HepG2 (cell line): Measurements from ENCODE around the gene USP36. TPM values are rescaled to one million over a fixed set of nuclear protein-coding genes. Genes with fewer than 3 reads are reported as not detected.

Source experiments
- ATAC-seq: fragments of 200-7000 bp; cut with Tn5 transposase; 3 replicates; pipeline ENCODE4 v1.9.1; 2020; ENCODE audit warnings: mild to moderate bottlenecking, moderate library complexity
- BruUV-seq: library from RNA; stranded (reverse); fragments of 400-500 nt; replicated peaks from 2 replicates; lab custom pipeline; 2021; lab: Mats Ljungman, UMichigan
- CTCF ChIA-PET: fragments of 300-600 bp; formaldehyde crosslinking; extraction: SDS; loops from one replicate; lab custom pipeline; 2021; ENCODE audit warnings: low total read pairs, inconsistent platforms, low intra/inter-chr PET ratio; lab: Yijun Ruan, JAX
- POLR2A ChIA-PET: fragments of 350-600 bp; sonication (Branson Sonifier 250); formaldehyde crosslinking; loops from one replicate; lab custom pipeline; 2020; ENCODE audit warnings: antibody characterized with exemption, inconsistent platforms; lab: Yijun Ruan, JAX
- DNase-seq: peaks from one replicate; pipeline ENCODE4 v3.0.0-alpha.2; 2015; ENCODE audit warnings: low spot score
- FAIRE-seq: peaks from 3 replicates; lab custom pipeline; 2011; peaks lifted over from hg19 to GRCh38; lab: Jason Lieb, UNC
- H2AFZ ChIP-seq: one replicate; pipeline ENCODE4 v1.6.1; 2011; ENCODE audit warnings: low read length, inconsistent platforms
- H3K27ac ChIP-seq: fragments of 300-600 bp; 3 replicates; pipeline ENCODE4 v1.8.0; 2011; ENCODE audit warnings: mixed run types, mild to moderate bottlenecking, mixed read lengths, low read length, inconsistent platforms; ENCODE audit not compliant: insufficient read depth; ENCODE audit errors: extremely low read length
- H3K27me3 ChIP-seq, 2 experiments: fragments of 200-600 bp in 1 of 2; 2 replicates in 1 of 2; 3 replicates in 1 of 2; pipeline versions ENCODE4 v1.6.0 to v1.8.0; 2011; ENCODE audit warnings: low read length in 2 of 2, mild to moderate bottlenecking in 2 of 2, moderate library complexity in 2 of 2, inconsistent platforms in 1 of 2; ENCODE audit not compliant: insufficient read depth in 2 of 2, control insufficient read depth in 1 of 2
- H3K36me3 ChIP-seq, 2 experiments: fragments of 200-600 bp in 1 of 2; replicated peaks in 1 of 2; 2 replicates in 1 of 2; 3 replicates in 1 of 2; pipeline versions ENCODE4 v1.5.1 to v1.8.0; 2011; ENCODE audit warnings: low read length in 2 of 2, inconsistent platforms in 1 of 2; ENCODE audit not compliant: insufficient read depth in 2 of 2, control insufficient read depth in 1 of 2
- H3K4me1 ChIP-seq: 2 replicates; pipeline ENCODE4 v1.5.1; 2012; ENCODE audit warnings: low read length, inconsistent platforms; ENCODE audit not compliant: insufficient read depth
- H3K4me2 ChIP-seq: 2 replicates; pipeline ENCODE4 v1.6.0; 2011; ENCODE audit warnings: low read depth, low read length, inconsistent platforms
- H3K4me3 ChIP-seq, 3 experiments: fragments of 200-600 bp in 1 of 3; sonication (generic), shearing (Covaris generic) in 1 of 3; replicated peaks in 1 of 3; 2 replicates each; pipeline ENCODE4 v1.5.1; 2011 to 2016; ENCODE audit warnings: low read length in 3 of 3, inconsistent platforms in 2 of 3, low read depth in 2 of 3, mild to moderate bottlenecking in 2 of 3, control low read depth in 1 of 3, mixed read lengths in 1 of 3; ENCODE audit not compliant: insufficient read depth in 1 of 3
- H3K79me2 ChIP-seq: one replicate; pipeline ENCODE4 v1.6.1; 2011; ENCODE audit warnings: low read length, inconsistent platforms; ENCODE audit not compliant: insufficient read depth
- H3K9ac ChIP-seq: 2 replicates; pipeline ENCODE4 v1.6.0; 2011; ENCODE audit warnings: mild to moderate bottlenecking, low read depth, low read length, inconsistent platforms; ENCODE audit not compliant: insufficient read depth
- H3K9me3 ChIP-seq: 2 replicates; pipeline ENCODE4 v1.5.1; 2012; ENCODE audit warnings: mild to moderate bottlenecking, low read length
- H4K20me1 ChIP-seq: 2 replicates; pipeline ENCODE4 v1.6.0; 2011; ENCODE audit warnings: inconsistent platforms, mild to moderate bottlenecking, low read length, moderate library complexity; ENCODE audit not compliant: insufficient read depth
- PAF1 ChIP-seq: IDR thresholded peaks from 2 replicates; pipeline ENCODE4 v1.6.1; 2016; ENCODE audit warnings: missing genetic modification reagents, missing compliant biosample characterization
- XRCC5 ChIP-seq: fragments of 200-400 bp; formaldehyde crosslinking; optimal IDR thresholded peaks from 2 replicates; pipeline ENCODE3; 2017; ENCODE audit warnings: mild to moderate bottlenecking, low read length
- ZFP62 ChIP-seq: sonication (generic); formaldehyde crosslinking; IDR thresholded peaks from 2 replicates; pipeline ENCODE4 v1.4.0; 2020; ENCODE audit warnings: missing genetic modification reagents
- ZNF660 ChIP-seq: sonication (generic); formaldehyde crosslinking; IDR thresholded peaks from 2 replicates; pipeline ENCODE4 v1.5.1; 2020; ENCODE audit warnings: mild to moderate bottlenecking, low read depth, missing genetic modification reagents, borderline replicate concordance
- ZNF772 ChIP-seq: sonication (generic); formaldehyde crosslinking; IDR thresholded peaks from 2 replicates; pipeline ENCODE4 v1.5.0; 2020; ENCODE audit warnings: mild to moderate bottlenecking, missing genetic modification reagents
- ZNF777 ChIP-seq: sonication (generic); formaldehyde crosslinking; IDR thresholded peaks from 2 replicates; pipeline ENCODE4 v1.4.0; 2020; ENCODE audit warnings: missing genetic modification reagents
- WGBS: methylation state at CpG from one replicate; pipeline ENCODE4 v1.1.6; 2017; ENCODE audit warnings: low lambda C conversion rate; 5-methylcytosine and 5-hydroxymethylcytosine counted together
- in situ Hi-C: cut with HindIII; loops from 2 replicates; pipeline ENCODE4 v1.10.0; 2017; ENCODE audit warnings: low pct_unique_long_range_greater_than_20kb; ENCODE audit not compliant: extremely low pct_ligation_motif_present
- intact Hi-C: fragments of 100-400 bp; cut with micrococcal nuclease; formaldehyde crosslinking; loops from one replicate; pipeline ENCODE4 v1.10.0; 2022; ENCODE audit not compliant: unreplicated experiment
- polyA plus RNA-seq, 8 experiments: library from polyadenylated mRNA; depleted of rRNA in 3 of 8; stranded (reverse) in 7 of 8; unstranded in 1 of 8; fragments of >200 nt; fragmentation: Illumina TruSeq in 4 of 8; extraction: Trizol in 4 of 8; gene quantifications; 2 replicates each; pipeline versions ENCODE4 v1.2.1 to v1.2.3, GENCODE V29; 2011 to 2016; ENCODE audit warnings: low read depth in 4 of 8, missing spikeins in 1 of 8, mixed read lengths in 1 of 8; ENCODE audit not compliant: insufficient read depth in 1 of 8
- total RNA-seq, 5 experiments: library from RNA; depleted of rRNA; stranded (reverse); fragments of >200 nt; fragmentation: Illumina TruSeq; extraction: Trizol; gene quantifications; 2 replicates each; pipeline ENCODE4 v1.2.3, GENCODE V29; 2016; ENCODE audit warnings: low read depth in 1 of 5
- TF ChIP-seq, protein P1 (sequence below): IDR thresholded peaks from 2 replicates; pipeline ENCODE4 v1.6.1; 2016; ENCODE audit warnings: low read depth, missing genetic modification reagents, missing compliant biosample characterization

Gene USP36
- total and polyA plus RNA-seq, 2 of the 13 experiments (the other 11 are each of a cell fraction or from before 2014, with no cell fraction given) = 29.6 to 45.9 TPM

DNA sequence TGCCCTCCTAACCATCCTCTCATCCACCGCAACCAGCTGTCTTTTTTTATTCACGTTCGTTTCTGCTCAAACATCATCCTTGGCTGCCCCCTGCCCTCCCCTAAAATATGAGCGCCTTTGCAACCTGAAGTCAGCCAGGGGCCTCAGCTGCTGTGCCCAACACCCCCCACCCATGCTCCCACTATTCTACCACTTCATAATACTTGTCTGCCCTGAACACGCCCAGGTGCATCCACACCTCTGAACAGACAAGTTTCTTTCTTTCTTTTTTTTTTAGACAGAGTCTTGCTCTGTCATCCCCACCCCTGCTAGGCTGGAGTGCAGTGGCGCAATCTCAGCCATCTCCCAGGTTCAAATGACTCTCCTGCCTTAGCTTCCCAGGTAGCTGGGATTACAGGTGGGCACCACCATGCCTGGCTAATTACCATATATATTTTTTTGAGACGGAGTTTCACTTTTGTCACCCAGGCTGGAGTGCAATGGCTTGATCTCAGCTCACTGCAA, 35.5 kb upstream of the USP36 start:
- POLR2A ChIA-PET = interaction anchor here (1.0 to 1.7 kb wide), 2 partner anchors 11 to 104 kb away, joined by 3 read pairs; partner anchors contain the start of gene LGALS3BP
- H3K4me1 ChIP-seq = no peaks in the 10 kb centered on the region
- no peaks in the 10 kb centered on the region for H3K9me3 ChIP-seq
- H2AFZ ChIP-seq = no peak overlapping the region
- ATAC-seq = no peak
- in situ Hi-C loops = no loop called here
- 94% methylated on average over 7 of the region's 7 CpGs for WGBS
- H3K79me2 ChIP-seq = no peaks in the 10 kb centered on the region
- no peaks in the 10 kb centered on the region for H3K27me3 ChIP-seq
- no peak for FAIRE-seq
- no peak overlapping the region for H3K4me2 ChIP-seq
- no peak overlapping the region for H3K9ac ChIP-seq
- intact Hi-C loops = no loop called here
- BruUV-seq = no TSS peak
- no peak for DNase-seq
- CTCF ChIA-PET = no interaction called here
- H4K20me1 ChIP-seq = no peaks in the 10 kb centered on the region
- H3K27ac ChIP-seq = no peak overlapping the region
- H3K36me3 ChIP-seq = 0 out of 5 replicates have a peak, but pooled peaks cover 2 to 8% of the 10 kb centered on the region in 2 experiments
- H3K4me3 ChIP-seq = no peak overlapping the region
- TF ChIP-seq ZNF777 = no peak
- no peak for TF ChIP-seq PAF1
- TF ChIP-seq XRCC5 = no peak
- TF ChIP-seq ZNF660 = no peak
- no peak for TF ChIP-seq ZNF772 (CRISPR knock-in tag)
- no peak for TF ChIP-seq ZFP62

DNA sequence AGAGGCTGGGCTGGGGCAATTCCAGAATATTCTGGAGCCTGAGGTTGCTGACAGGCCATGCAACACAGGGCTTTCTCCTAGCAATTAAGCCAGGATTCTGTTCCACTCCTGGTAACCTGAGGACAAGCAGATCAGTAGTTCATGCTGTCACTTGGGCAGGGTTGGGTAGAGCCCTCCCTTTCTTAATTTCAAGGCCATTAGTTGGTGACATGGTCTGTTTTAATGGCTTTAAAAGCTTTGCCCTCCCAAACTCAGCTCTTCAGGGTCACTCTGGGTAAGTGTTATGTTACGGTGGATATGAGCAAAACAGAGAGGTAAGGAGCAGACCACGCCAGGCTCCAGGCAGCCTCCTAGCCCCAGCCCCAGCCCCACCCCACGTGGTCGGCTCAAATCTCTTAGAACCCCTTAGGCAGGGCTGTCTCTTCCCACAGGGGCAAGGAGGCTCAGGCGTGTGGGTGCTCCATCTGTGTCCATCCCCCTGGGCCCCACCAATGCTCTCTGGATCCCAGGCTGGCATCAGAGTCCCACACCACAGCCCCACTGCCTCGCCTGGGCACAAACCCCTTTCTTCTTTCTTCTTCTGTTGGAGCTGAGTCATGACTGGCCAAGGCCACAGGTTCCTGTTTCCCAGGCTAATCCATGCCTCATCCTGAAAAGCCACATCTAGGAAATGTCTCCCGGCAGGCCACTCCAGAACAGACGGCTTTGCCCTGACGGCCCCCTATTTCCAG, 34.9 kb upstream of the USP36 start:
- Histone ChIP-seq H3K27me3 (no peaks in the 10 kb centered on the region), H2AFZ (no peak overlapping the region), H3K4me3 (no peak overlapping the region), H3K4me2 (no peak overlapping the region), H3K79me2 (no peaks in the 10 kb centered on the region), H3K4me1 (no peaks in the 10 kb centered on the region), H3K36me3 (0 out of 5 replicates have a peak, but pooled peaks cover 2 to 13% of the 10 kb centered on the region in 2 experiments), H3K9ac (no peak overlapping the region), H4K20me1 (no peaks in the 10 kb centered on the region), H3K27ac (no peak overlapping the region), H3K9me3 (no peaks in the 10 kb centered on the region)
- BruUV-seq = no TSS peak
- FAIRE-seq (no peak), ATAC-seq (no peak), DNase-seq (no peak)
- in situ Hi-C loops (no loop called here), intact Hi-C loops (no loop called here)
- POLR2A ChIA-PET = interaction anchor here (1.0 to 1.7 kb wide), 2 partner anchors 10 to 105 kb away, joined by 3 read pairs; partner anchors contain the start of gene LGALS3BP
- TF ChIP-seq, protein P1, sequence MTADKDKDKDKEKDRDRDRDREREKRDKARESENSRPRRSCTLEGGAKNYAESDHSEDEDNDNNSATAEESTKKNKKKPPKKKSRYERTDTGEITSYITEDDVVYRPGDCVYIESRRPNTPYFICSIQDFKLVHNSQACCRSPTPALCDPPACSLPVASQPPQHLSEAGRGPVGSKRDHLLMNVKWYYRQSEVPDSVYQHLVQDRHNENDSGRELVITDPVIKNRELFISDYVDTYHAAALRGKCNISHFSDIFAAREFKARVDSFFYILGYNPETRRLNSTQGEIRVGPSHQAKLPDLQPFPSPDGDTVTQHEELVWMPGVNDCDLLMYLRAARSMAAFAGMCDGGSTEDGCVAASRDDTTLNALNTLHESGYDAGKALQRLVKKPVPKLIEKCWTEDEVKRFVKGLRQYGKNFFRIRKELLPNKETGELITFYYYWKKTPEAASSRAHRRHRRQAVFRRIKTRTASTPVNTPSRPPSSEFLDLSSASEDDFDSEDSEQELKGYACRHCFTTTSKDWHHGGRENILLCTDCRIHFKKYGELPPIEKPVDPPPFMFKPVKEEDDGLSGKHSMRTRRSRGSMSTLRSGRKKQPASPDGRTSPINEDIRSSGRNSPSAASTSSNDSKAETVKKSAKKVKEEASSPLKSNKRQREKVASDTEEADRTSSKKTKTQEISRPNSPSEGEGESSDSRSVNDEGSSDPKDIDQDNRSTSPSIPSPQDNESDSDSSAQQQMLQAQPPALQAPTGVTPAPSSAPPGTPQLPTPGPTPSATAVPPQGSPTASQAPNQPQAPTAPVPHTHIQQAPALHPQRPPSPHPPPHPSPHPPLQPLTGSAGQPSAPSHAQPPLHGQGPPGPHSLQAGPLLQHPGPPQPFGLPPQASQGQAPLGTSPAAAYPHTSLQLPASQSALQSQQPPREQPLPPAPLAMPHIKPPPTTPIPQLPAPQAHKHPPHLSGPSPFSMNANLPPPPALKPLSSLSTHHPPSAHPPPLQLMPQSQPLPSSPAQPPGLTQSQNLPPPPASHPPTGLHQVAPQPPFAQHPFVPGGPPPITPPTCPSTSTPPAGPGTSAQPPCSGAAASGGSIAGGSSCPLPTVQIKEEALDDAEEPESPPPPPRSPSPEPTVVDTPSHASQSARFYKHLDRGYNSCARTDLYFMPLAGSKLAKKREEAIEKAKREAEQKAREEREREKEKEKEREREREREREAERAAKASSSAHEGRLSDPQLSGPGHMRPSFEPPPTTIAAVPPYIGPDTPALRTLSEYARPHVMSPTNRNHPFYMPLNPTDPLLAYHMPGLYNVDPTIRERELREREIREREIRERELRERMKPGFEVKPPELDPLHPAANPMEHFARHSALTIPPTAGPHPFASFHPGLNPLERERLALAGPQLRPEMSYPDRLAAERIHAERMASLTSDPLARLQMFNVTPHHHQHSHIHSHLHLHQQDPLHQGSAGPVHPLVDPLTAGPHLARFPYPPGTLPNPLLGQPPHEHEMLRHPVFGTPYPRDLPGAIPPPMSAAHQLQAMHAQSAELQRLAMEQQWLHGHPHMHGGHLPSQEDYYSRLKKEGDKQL (CRISPR knock-in tag) = no peak
- whole genome bisulfite sequencing = 92% methylated on average over 9 of the region's 9 CpGs
- CTCF ChIA-PET = no interaction called here
